ENCODE measurements around the gene OR6A2. TPM values are rescaled to one million over a fixed set of nuclear protein-coding genes. Genes with fewer than 3 reads are reported as not detected.

Gene OR6A2
- total RNA-seq, 4 donors from 2014 or later = 0.19 to 0.79 (median 0.38) TPM; not detected in 1

- TF ChIP-seq POLR2A (IDR thresholded peaks at IDR 0.05) (no peak), CTCF (IDR thresholded peaks at IDR 0.05) (no peak)
- WGBS, 2 donors = 38 to 67% methylated on average over 1 of the region's 1 CpG
- Histone ChIP-seq H3K36me3 (no peaks in the 10 kb centered on the region), H3K4me1 (no peaks in the 10 kb centered on the region), H3K4me3 (peak overlapping the region; percentile 8 to 39 (median 30)), H3K27me3 (no peaks in the 10 kb centered on the region), H3K9me3 (no peaks in the 10 kb centered on the region), H3K27ac (peak overlapping the region; percentile 36 to 73 (median 62))
- no peak for DNase-seq
- intact Hi-C loops (cut with DNase I) = no loop called here
Measured at GRCh38 chr11:6746626-6747025, 52.9 kb downstream of the OR6A2 start.

- Histone ChIP-seq H3K27ac (peak overlapping the region; percentile 36 to 73 (median 62)), H3K36me3 (no peaks in the 10 kb centered on the region), H3K27me3 (no peaks in the 10 kb centered on the region), H3K4me1 (no peaks in the 10 kb centered on the region), H3K9me3 (no peaks in the 10 kb centered on the region), H3K4me3 (peak overlapping the region; percentile 8 to 39 (median 30))
- intact Hi-C loops (cut with DNase I) = no loop called here
- TF ChIP-seq CTCF (IDR thresholded peaks at IDR 0.05) = no peak
- TF ChIP-seq POLR2A (IDR thresholded peaks at IDR 0.05) = peak in 2 of 4 donors; percentile 24 to 74
- WGBS, 2 donors = 25 to 35% methylated on average over 5 of the region's 5 CpGs
- DNase-seq = no peak
Measured at GRCh38 chr11:6746086-6746618, 53.3 kb downstream of the OR6A2 start.

GRCh38 chr11:6745465-6746015 lies 53.9 kb downstream of the OR6A2 start:
- 31 to 41% methylated on average over 2 of the region's 2 CpGs for WGBS, 2 donors
- H3K27me3 ChIP-seq = no peaks in the 10 kb centered on the region
- H3K9me3 ChIP-seq = no peaks in the 10 kb centered on the region
- peak overlapping the region in 3 of 4 donors; percentile 65 to 73 (median 72) for H3K27ac ChIP-seq
- no peak for DNase-seq
- H3K36me3 ChIP-seq = no peaks in the 10 kb centered on the region
- no peaks in the 10 kb centered on the region for H3K4me1 ChIP-seq
- intact Hi-C loops (cut with DNase I) = no loop called here
- peak overlapping the region; percentile 8 to 39 (median 30) for H3K4me3 ChIP-seq
- no peak for TF ChIP-seq CTCF (IDR thresholded peaks at IDR 0.05)
- TF ChIP-seq POLR2A (IDR thresholded peaks at IDR 0.05) = peak in 1 of 4 donors; percentile 45

GRCh38 chr11:6745018-6745417 lies 54.5 kb downstream of the OR6A2 start:
- 64 to 70% methylated on average over 3 of the region's 4 CpGs for WGBS, 2 donors
- Histone ChIP-seq H3K4me3 (peak overlapping the region in 2 of 4 donors; percentile 33 to 39), H3K27me3 (no peaks in the 10 kb centered on the region), H3K36me3 (no peaks in the 10 kb centered on the region), H3K4me1 (no peaks in the 10 kb centered on the region), H3K9me3 (no peaks in the 10 kb centered on the region), H3K27ac (peak overlapping the region in 2 of 4 donors; percentile 22 to 73)
- intact Hi-C loops (cut with DNase I) = no loop called here
- TF ChIP-seq POLR2A (IDR thresholded peaks at IDR 0.05) = no peak
- TF ChIP-seq CTCF (IDR thresholded peaks at IDR 0.05) = no peak
- DNase-seq = no peak

GRCh38 chr11:6742260-6742659 lies 57.2 kb downstream of the OR6A2 start:
- intact Hi-C loops (cut with DNase I) = no loop called here
- DNase-seq = no peak
- no peaks in the 10 kb centered on the region for H3K4me1 ChIP-seq
- H3K9me3 ChIP-seq = no peaks in the 10 kb centered on the region
- no peaks in the 10 kb centered on the region for H3K36me3 ChIP-seq
- TF ChIP-seq CTCF (IDR thresholded peaks at IDR 0.05) (no peak), POLR2A (IDR thresholded peaks at IDR 0.05) (no peak)
- 53 to 60% methylated on average over 7 of the region's 7 CpGs for WGBS, 2 donors
- H3K27me3 ChIP-seq = no peaks in the 10 kb centered on the region
- no peak overlapping the region for H3K4me3 ChIP-seq
- H3K27ac ChIP-seq = no peak overlapping the region

Other genes starting within 250 kb of the OR6A2 start
- 10 to 100 TPM; 10.9 to 23.5 (median 15.7) TPM for gene RRP8, start 196.1 kb downstream of the OR6A2 start, total RNA-seq
- 100 to 1,000 TPM in 1 of 4 donors, 10 to 100 TPM in 3; 34.5 to 128 (median 49.5) TPM for gene ILK, start 195.9 kb downstream of the OR6A2 start, total RNA-seq
- gene TAF10, start 187.5 kb downstream of the OR6A2 start, total RNA-seq = 10 to 100 TPM; 31.9 to 69.2 (median 48.6) TPM
- 10 to 100 TPM; 15.4 to 34.9 (median 27.8) TPM for gene TPP1, start 180.3 kb downstream of the OR6A2 start, total RNA-seq
- gene DCHS1, start 143.9 kb downstream of the OR6A2 start, total RNA-seq = 1 to 10 TPM; 1.1 to 9.9 (median 2.3) TPM
- gene MRPL17, start 116.3 kb downstream of the OR6A2 start, total RNA-seq = 10 to 100 TPM; 18.9 to 31.8 (median 26.1) TPM
- under 1 TPM in 3 of 4 donors, not detected in 1; 0.08 to 0.76 (median 0.13) TPM for gene OR2AG2, start 27.7 kb downstream of the OR6A2 start, total RNA-seq
- not detected for gene OR2AG1, start 16.7 kb downstream of the OR6A2 start, total RNA-seq
- gene OR10A5, start 46.0 kb upstream of the OR6A2 start, total RNA-seq = not detected
- gene OR10A2, start 63.4 kb upstream of the OR6A2 start, total RNA-seq = not detected
- not detected for gene OR10A4, start 76.9 kb upstream of the OR6A2 start, total RNA-seq
- gene OR2D2, start 92.8 kb upstream of the OR6A2 start, total RNA-seq = under 1 TPM in 1 of 4 donors, not detected in 3; 0.40 TPM
- not detected for gene OR2D3, start 121.3 kb upstream of the OR6A2 start, total RNA-seq
- gene ZNF215, start 126.7 kb upstream of the OR6A2 start, total RNA-seq = 1 to 10 TPM in 3 of 4 donors, under 1 TPM in 1; 0.91 to 3.2 (median 2.0) TPM
- gene ZNF214, start 220.7 kb upstream of the OR6A2 start, total RNA-seq = 1 to 10 TPM in 2 of 4 donors, under 1 TPM in 2; 0.40 to 2.1 (median 1.0) TPM
- under 1 TPM in 1 of 4 donors, not detected in 3; 0.09 TPM for gene NLRP14, start 220.8 kb upstream of the OR6A2 start, total RNA-seq